HCT116 (cell line): ENCODE results near the gene IZUMO4. TPM values are rescaled to one million over a fixed set of nuclear protein-coding genes. Genes with fewer than 3 reads are reported as not detected.
A peak's percentile ranks its signal among the peaks of the same experiment; 100 is the strongest.

Source experiments
- ATAC-seq: fragments of 200-7000 bp; cut with Tn5 transposase; 2 replicates; pipeline ENCODE4 v1.9.1; 2020; ENCODE audit warnings: mild to moderate bottlenecking, moderate library complexity
- BruUV-seq: library from RNA; stranded (reverse); fragments of 400-500 nt; replicated peaks from 2 replicates; lab custom pipeline; 2021; lab: Mats Ljungman, UMichigan
- CTCF ChIA-PET: fragments of 300-600 bp; sonication (Branson Sonifier 250); formaldehyde crosslinking; loops from one replicate; lab custom pipeline; 2021; ENCODE audit warnings: antibody characterized with exemption; lab: Charles Lee
- POLR2A ChIA-PET: fragments of 300-600, 350-600 bp; sonication (Branson Sonifier 250); formaldehyde crosslinking; loops from one replicate; lab custom pipeline; 2021; ENCODE audit warnings: antibody characterized with exemption; lab: Charles Lee
- RAD21 ChIA-PET, 2 experiments: fragments of 300-600 bp; sonication (Branson Sonifier 250); formaldehyde crosslinking; loops; one replicate each; lab custom pipeline; 2023; ENCODE audit warnings: low total read pairs in 2 of 2; ENCODE audit not compliant: uncharacterized antibody in 2 of 2, unreplicated experiment in 2 of 2, low non-redundant PET in 1 of 2; lab: Charles Lee
- DNase-seq: peaks from one replicate; pipeline ENCODE4 v3.0.0-alpha.2; 2010; ENCODE audit warnings: low read depth, low spot score
- H2AFZ ChIP-seq: fragments of 200-600 bp; shearing (Covaris generic), sonication (generic); 2 replicates; pipeline ENCODE4 v1.6.1; 2017; ENCODE audit warnings: low read depth, mixed run types, mixed read lengths, antibody characterized with exemption, low read length; ENCODE audit not compliant: poor library complexity, severe bottlenecking
- H3K27ac ChIP-seq: 2 replicates; pipeline ENCODE4 v1.5.1; 2012; ENCODE audit warnings: low read depth, low read length
- H3K27me3 ChIP-seq: fragments of 200-600 bp; sonication (generic); 2 replicates; pipeline ENCODE4 v1.6.1; 2016; ENCODE audit warnings: mixed run types, low read length, mixed read lengths; ENCODE audit not compliant: insufficient read depth
- H3K36me3 ChIP-seq, 2 experiments: fragments of 200-500 bp in 1 of 2; fragments of 200-600 bp in 1 of 2; sonication (Bioruptor generic) in 1 of 2; sonication (generic) in 1 of 2; 2 replicates each; pipeline versions ENCODE4 v1.5.1 to v1.6.1; 2014 to 2016; ENCODE audit warnings: low read length in 2 of 2, inconsistent platforms in 1 of 2, mixed read lengths in 1 of 2, mixed run types in 1 of 2; ENCODE audit not compliant: insufficient read depth in 2 of 2, control insufficient read depth in 1 of 2
- H3K4me1 ChIP-seq, 2 experiments: fragments of 200-600 bp in 1 of 2; sonication (generic) in 1 of 2; 2 replicates each; pipeline versions ENCODE4 v1.5.1 to v1.6.1; 2012 to 2017; ENCODE audit warnings: low read length in 2 of 2, inconsistent platforms in 1 of 2, mild to moderate bottlenecking in 1 of 2, mixed read lengths in 1 of 2, mixed run types in 1 of 2, moderate library complexity in 1 of 2; ENCODE audit not compliant: insufficient read depth in 2 of 2, control insufficient read depth in 1 of 2
- H3K4me2 ChIP-seq: fragments of 200-600 bp; sonication (generic); 2 replicates; pipeline ENCODE4 v1.6.1; 2017; ENCODE audit warnings: mixed run types, low read length, mixed read lengths
- H3K4me3 ChIP-seq, 2 experiments: fragments of 200-600 bp in 1 of 2; sonication (generic) in 1 of 2; replicated peaks in 1 of 2; 2 replicates each; pipeline ENCODE4 v1.5.1; 2011 to 2016; ENCODE audit warnings: low read length in 2 of 2, control low read depth in 1 of 2, low read depth in 1 of 2, mild to moderate bottlenecking in 1 of 2, mixed read lengths in 1 of 2, mixed run types in 1 of 2
- H3K79me2 ChIP-seq: fragments of 200-600 bp; sonication (generic); 2 replicates; pipeline ENCODE4 v1.6.1; 2017; ENCODE audit warnings: mild to moderate bottlenecking, mixed run types, low read length, moderate library complexity, mixed read lengths; ENCODE audit not compliant: insufficient read depth
- H3K9ac ChIP-seq: fragments of 200-600 bp; sonication (generic); 2 replicates; pipeline ENCODE4 v1.6.1; 2016; ENCODE audit warnings: low read length, mixed read lengths
- H3K9me2 ChIP-seq: fragments of 200-600 bp; sonication (generic), shearing (Covaris generic); 2 replicates; pipeline ENCODE4 v1.6.1; 2017; ENCODE audit warnings: mixed run types, mild to moderate bottlenecking, moderate library complexity; ENCODE audit not compliant: insufficient read depth
- H3K9me3 ChIP-seq, 2 experiments: fragments of 200-500 bp in 1 of 2; fragments of 200-600 bp in 1 of 2; sonication (Bioruptor generic) in 1 of 2; sonication (generic) in 1 of 2; 2 replicates each; pipeline ENCODE4 v1.6.1; 2014 to 2017; ENCODE audit warnings: low read length in 2 of 2, mixed read lengths in 2 of 2, inconsistent platforms in 1 of 2, low read depth in 1 of 2, mild to moderate bottlenecking in 1 of 2, mixed run types in 1 of 2, moderate library complexity in 1 of 2; ENCODE audit not compliant: control insufficient read depth in 1 of 2, insufficient read depth in 1 of 2
- H4K20me1 ChIP-seq: fragments of 200-600 bp; sonication (generic), shearing (Covaris generic); 2 replicates; pipeline ENCODE4 v1.6.1; 2017; ENCODE audit warnings: mixed run types, mild to moderate bottlenecking, moderate library complexity; ENCODE audit not compliant: insufficient read depth
- CTCF ChIP-seq, 3 experiments: fragments of 200-600 bp in 1 of 3; sonication (generic) in 1 of 3; IDR thresholded peaks in 2 of 3; conservative IDR thresholded peaks in 1 of 3; 2 replicates each; pipeline ENCODE4 v1.5.1; 2012 to 2017; ENCODE audit warnings: low read depth in 2 of 3, low read length in 2 of 3, antibody characterized with exemption in 1 of 3, borderline replicate concordance in 1 of 3, control low read depth in 1 of 3, mild to moderate bottlenecking in 1 of 3, mixed read lengths in 1 of 3, mixed run types in 1 of 3, moderate library complexity in 1 of 3; ENCODE audit not compliant: insufficient read depth in 1 of 3
- EZH2 ChIP-seq: fragments of 200-600 bp; sonication (generic); IDR thresholded peaks from 2 replicates; pipeline ENCODE4 v1.6.1; 2017; ENCODE audit warnings: antibody characterized with exemption, mixed run types
- JUND ChIP-seq: IDR thresholded peaks from 2 replicates; pipeline ENCODE4 v1.6.1; 2012
- POLR2A ChIP-seq: IDR thresholded peaks from 2 replicates; pipeline ENCODE4 v1.7.0; 2011; ENCODE audit warnings: borderline replicate concordance; ENCODE audit not compliant: insufficient read depth, insufficient read length; ENCODE audit errors: extremely low read depth
- POLR2AphosphoS5 ChIP-seq: IDR thresholded peaks from 2 replicates; pipeline ENCODE4 v1.6.1; 2011; ENCODE audit warnings: mild to moderate bottlenecking, low read depth, low read length, moderate library complexity
- SP1 ChIP-seq: IDR thresholded peaks from 2 replicates; pipeline ENCODE4 v1.6.1; 2012; ENCODE audit warnings: low read depth
- TCF7L2 ChIP-seq: IDR thresholded peaks from 2 replicates; pipeline ENCODE4 v1.7.0; 2011; ENCODE audit warnings: borderline replicate concordance, inconsistent platforms; ENCODE audit not compliant: insufficient read depth, insufficient read length; ENCODE audit errors: extremely low read depth
- YY1 ChIP-seq: IDR thresholded peaks from 2 replicates; pipeline ENCODE4 v1.6.1; 2011; ENCODE audit warnings: low read length, low read depth, moderate library complexity, mild to moderate bottlenecking; ENCODE audit not compliant: insufficient replicate concordance; ENCODE audit errors: extremely low read depth
- intact Hi-C: fragments of 100-400 bp; cut with micrococcal nuclease; formaldehyde crosslinking; loops from 2 replicates; pipeline ENCODE4 v1.10.0; 2022
- total RNA-seq: library from RNA; stranded (reverse); gene quantifications from one replicate; pipeline ENCODE4 v1.2.1, GENCODE V29; 2021; ENCODE audit not compliant: unreplicated experiment

The IZUMO4 gene
- total RNA-seq, 1 experiment from 2014 or later, result 6.1 TPM

- Histone ChIP-seq H3K9ac (peak overlapping the region; percentile 45), H3K9me2 (no peaks in the 10 kb centered on the region), H2AFZ (no peak overlapping the region), H4K20me1 (peaks cover 5% of the 10 kb centered on the region; the same call in 1 of the 2 replicates), H3K79me2 (peaks cover 56% of the 10 kb centered on the region), H3K27ac (peak overlapping the region; percentile 56), H3K9me3 (no peaks in the 10 kb centered on the region), H3K4me2 (peak overlapping the region; percentile 100), H3K36me3 (peaks cover 5 to 20% of the 10 kb centered on the region in 2 experiments; a peak in 3 of 4 replicates), H3K4me1 (peaks cover 51 to 83% of the 10 kb centered on the region in 2 experiments)
- RAD21 ChIA-PET, result interaction anchor here in 1 of 2 experiments (0.5 kb wide), 1 partner anchor 27 kb away, joined by 5 read pairs; no protein-coding TSS in a partner anchor
- POLR2A ChIA-PET, result interaction anchor here (1.0 to 1.9 kb wide), 2 partner anchors 12 to 13 kb away, joined by 5 to 6 read pairs; no protein-coding TSS in a partner anchor
- CTCF ChIA-PET, result no interaction called here
- intact Hi-C loops, result no loop called here
- ATAC-seq, result peak; percentile 1; the same call in 1 of the 2 replicates
- no TSS peak for BruUV-seq
- TF ChIP-seq CTCF (IDR thresholded peaks at IDR 0.05 in 2 of 3, conservative IDR thresholded peaks at IDR 0.05 in 1 of 3; ENCODE audit: borderline replicate concordance in 1 of 3, insufficient read depth in 1 of 3, low read depth in 2 of 3, low read length in 2 of 3) (peak in 2 of 3 experiments; percentile 9 to 18; a peak in 1 of 6 replicates), TCF7L2 (no peak)
- TF ChIP-seq, all 23 proteins: peak for 1
- no peak for DNase-seq
- no peaks in the 10 kb centered on the region for H3K27me3 ChIP-seq
- peak overlapping the region in 1 of 2 experiments; percentile 11; a peak in 1 of 4 replicates for H3K4me3 ChIP-seq
Measured at GRCh38 chr19:2047076-2047448, 49.7 kb upstream of the IZUMO4 start.

GRCh38 chr19:2047449-2048103, 49.1 kb upstream of the IZUMO4 start:
- Histone ChIP-seq H3K27ac (peak overlapping the region; percentile 56), H3K9me2 (no peaks in the 10 kb centered on the region), H3K9ac (peak overlapping the region; percentile 45), H3K27me3 (no peaks in the 10 kb centered on the region), H3K4me3 (peak overlapping the region; percentile 3 to 11; a peak in 1 of 4 replicates), H3K9me3 (no peaks in the 10 kb centered on the region), H3K79me2 (peaks cover 52% of the 10 kb centered on the region), H4K20me1 (peaks cover 5% of the 10 kb centered on the region; the same call in 1 of the 2 replicates), H3K36me3 (peaks cover 5 to 20% of the 10 kb centered on the region in 2 experiments; a peak in 3 of 4 replicates), H2AFZ (no peak overlapping the region), H3K4me2 (peak overlapping the region; percentile 100), H3K4me1 (peaks cover 52 to 83% of the 10 kb centered on the region in 2 experiments)
- CTCF ChIA-PET, result no interaction called here
- DNase-seq (no peak), ATAC-seq (peak; percentile 24)
- intact Hi-C loops, result no loop called here
- no TSS peak for BruUV-seq
- RAD21 ChIA-PET, result interaction anchor here in 1 of 2 experiments (0.5 kb wide), 1 partner anchor 28 kb away, joined by 5 read pairs; no protein-coding TSS in a partner anchor
- TF ChIP-seq YY1, result no peak
- no peak for TF ChIP-seq EZH2
- peak; percentile 99 for TF ChIP-seq TCF7L2
- peak; percentile 67 for TF ChIP-seq POLR2AphosphoS5
- 0 out of 2 replicates have a peak, but pooled peaks have one; percentile 22 for TF ChIP-seq SP1
- peak; percentile 64; the same call in 1 of the 2 replicates for TF ChIP-seq JUND
- TF ChIP-seq POLR2A, result no peak
- POLR2A ChIA-PET, result interaction anchor here (1.0 to 2.0 kb wide), 3 partner anchors 13 to 16 kb away, joined by 5 to 11 read pairs (median 6); no protein-coding TSS in a partner anchor
